DOHH2 (cell line): ENCODE data around the gene CDK3.

Experiments
- H3F3A ChIP-seq: fragments of 200-600 bp; sonication (generic), shearing (Covaris generic); 2 replicates; pipeline ENCODE4 v1.6.0; 2016; ENCODE audit warnings: antibody characterized with exemption, mild to moderate bottlenecking; ENCODE audit not compliant: control insufficient read depth, insufficient read depth
- H3K27ac ChIP-seq: fragments of 200-600 bp; sonication (generic); 2 replicates; pipeline ENCODE4 v1.5.1; 2014; ENCODE audit warnings: low read depth, mild to moderate bottlenecking, low read length, moderate library complexity
- H3K27me3 ChIP-seq: fragments of 200-600 bp; sonication (generic); 2 replicates; pipeline ENCODE4 v1.6.1; 2014; ENCODE audit warnings: mild to moderate bottlenecking, low read length, mixed read lengths; ENCODE audit not compliant: control insufficient read depth
- H3K36me3 ChIP-seq: fragments of 200-600 bp; sonication (generic); 2 replicates; pipeline ENCODE4 v1.6.1; 2014; ENCODE audit warnings: mild to moderate bottlenecking, low read length, moderate library complexity, mixed read lengths; ENCODE audit not compliant: control insufficient read depth
- H3K4me1 ChIP-seq: fragments of 200-600 bp; sonication (generic); 2 replicates; pipeline ENCODE4 v1.6.1; 2014; ENCODE audit warnings: mild to moderate bottlenecking, low read length, mixed read lengths; ENCODE audit not compliant: control insufficient read depth
- H3K4me2 ChIP-seq: fragments of 200-600 bp; sonication (generic); 2 replicates; pipeline ENCODE4 v1.6.0; 2014; ENCODE audit warnings: mild to moderate bottlenecking, low read length, moderate library complexity
- H3K4me3 ChIP-seq: fragments of 200-600 bp; sonication (generic); 2 replicates; pipeline ENCODE4 v1.5.1; 2014; ENCODE audit warnings: mild to moderate bottlenecking, low read length, mixed read lengths
- H3K79me2 ChIP-seq: fragments of 200-600 bp; sonication (generic); 2 replicates; pipeline ENCODE4 v1.6.1; 2014; ENCODE audit warnings: mild to moderate bottlenecking, low read length, mixed read lengths; ENCODE audit not compliant: control insufficient read depth
- H3K9me2 ChIP-seq: fragments of 200-600 bp; sonication (generic); replicated peaks from 2 replicates; pipeline ENCODE4 v1.6.1; 2014; ENCODE audit warnings: mild to moderate bottlenecking, low read length, mixed read lengths; ENCODE audit not compliant: control insufficient read depth
- H3K9me3 ChIP-seq: fragments of 200-600 bp; sonication (generic); 2 replicates; pipeline ENCODE4 v1.6.1; 2014; ENCODE audit warnings: antibody characterized with exemption, low read length, mixed read lengths; ENCODE audit not compliant: control insufficient read depth, insufficient read depth
- H4K20me1 ChIP-seq: fragments of 200-600 bp; sonication (generic); 2 replicates; pipeline ENCODE4 v1.6.0; 2014; ENCODE audit warnings: low read depth, mild to moderate bottlenecking, antibody characterized with exemption, low read length, moderate library complexity; ENCODE audit not compliant: control insufficient read depth, insufficient read depth
- EZH2phosphoT487 ChIP-seq: fragments of 200-600 bp; sonication (generic); IDR thresholded peaks from 2 replicates; pipeline ENCODE4 v1.6.1; 2017; ENCODE audit warnings: borderline replicate concordance, mild to moderate bottlenecking, antibody characterized with exemption, low read length, moderate library complexity, mixed read lengths
- TF ChIP-seq, protein P1 (sequence below): fragments of 200-600 bp; sonication (generic); IDR thresholded peaks from one replicate; pipeline ENCODE4 v1.5.1; 2014; ENCODE audit warnings: antibody characterized with exemption, mild to moderate bottlenecking, low read depth, low read length; ENCODE audit not compliant: poor library complexity, severe bottlenecking

CDK3 gene

DNA sequence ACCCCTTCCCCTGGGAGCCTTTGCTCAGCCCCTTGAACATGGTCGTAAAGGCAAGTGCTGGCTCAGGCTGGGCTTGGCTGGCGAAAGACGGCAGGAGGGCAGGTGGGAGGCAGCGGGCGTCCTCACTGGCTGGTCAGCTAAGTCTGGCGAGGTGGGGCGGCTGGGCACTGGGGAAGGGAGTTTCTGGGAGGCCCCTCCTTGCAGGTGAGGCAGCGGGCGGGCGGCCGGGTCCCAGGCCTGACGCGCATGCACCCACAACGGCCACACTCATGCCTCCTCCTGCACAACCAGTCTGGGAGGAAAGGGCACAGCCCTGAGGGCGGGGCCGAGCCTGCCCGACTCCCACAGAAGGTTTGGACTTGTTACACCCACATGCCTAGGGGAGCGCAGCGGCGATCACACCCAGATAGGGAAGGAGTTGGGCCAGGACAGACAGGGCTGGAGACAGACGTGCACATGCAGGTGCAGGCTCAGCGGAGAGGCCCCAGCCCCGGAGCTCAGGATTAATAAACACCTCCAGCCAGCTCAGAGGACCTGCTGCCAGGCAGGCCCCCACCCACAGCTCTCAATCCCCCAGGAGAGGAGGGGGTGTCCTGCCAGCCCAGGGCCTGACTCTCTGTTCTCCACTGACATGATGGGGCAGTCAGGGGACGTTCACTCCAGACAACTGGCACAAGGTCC lies 26.6 kb downstream of the CDK3 start, which contains the start of gene EVPL:
EVPL (minus strand) TSS at position 148 of the 681 bp plus-strand sequence; CDS start at position 40, 108 bp downstream.
- H3K4me1 ChIP-seq, result peaks cover 16% of the 10 kb centered on the region
- H3K27ac ChIP-seq, result no peak within 1 kb of the TSS
- H3K4me2 ChIP-seq, result no peak within 1 kb of the TSS
- H3K36me3 ChIP-seq, result no peaks in the 10 kb centered on the region
- H3K27me3 ChIP-seq, result no peaks in the 10 kb centered on the region
- no peaks in the 10 kb centered on the region for H3K9me3 ChIP-seq
- H3K9me2 ChIP-seq, result no peaks in the 10 kb centered on the region
- H4K20me1 ChIP-seq, result no peaks in the 10 kb centered on the region
- H3K4me3 ChIP-seq, result no peak within 1 kb of the TSS
- TF ChIP-seq, protein P1, sequence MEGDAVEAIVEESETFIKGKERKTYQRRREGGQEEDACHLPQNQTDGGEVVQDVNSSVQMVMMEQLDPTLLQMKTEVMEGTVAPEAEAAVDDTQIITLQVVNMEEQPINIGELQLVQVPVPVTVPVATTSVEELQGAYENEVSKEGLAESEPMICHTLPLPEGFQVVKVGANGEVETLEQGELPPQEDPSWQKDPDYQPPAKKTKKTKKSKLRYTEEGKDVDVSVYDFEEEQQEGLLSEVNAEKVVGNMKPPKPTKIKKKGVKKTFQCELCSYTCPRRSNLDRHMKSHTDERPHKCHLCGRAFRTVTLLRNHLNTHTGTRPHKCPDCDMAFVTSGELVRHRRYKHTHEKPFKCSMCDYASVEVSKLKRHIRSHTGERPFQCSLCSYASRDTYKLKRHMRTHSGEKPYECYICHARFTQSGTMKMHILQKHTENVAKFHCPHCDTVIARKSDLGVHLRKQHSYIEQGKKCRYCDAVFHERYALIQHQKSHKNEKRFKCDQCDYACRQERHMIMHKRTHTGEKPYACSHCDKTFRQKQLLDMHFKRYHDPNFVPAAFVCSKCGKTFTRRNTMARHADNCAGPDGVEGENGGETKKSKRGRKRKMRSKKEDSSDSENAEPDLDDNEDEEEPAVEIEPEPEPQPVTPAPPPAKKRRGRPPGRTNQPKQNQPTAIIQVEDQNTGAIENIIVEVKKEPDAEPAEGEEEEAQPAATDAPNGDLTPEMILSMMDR, result no peak
- no peaks in the 10 kb centered on the region for H3F3A ChIP-seq
- no peaks in the 10 kb centered on the region for H3K79me2 ChIP-seq

DNA sequence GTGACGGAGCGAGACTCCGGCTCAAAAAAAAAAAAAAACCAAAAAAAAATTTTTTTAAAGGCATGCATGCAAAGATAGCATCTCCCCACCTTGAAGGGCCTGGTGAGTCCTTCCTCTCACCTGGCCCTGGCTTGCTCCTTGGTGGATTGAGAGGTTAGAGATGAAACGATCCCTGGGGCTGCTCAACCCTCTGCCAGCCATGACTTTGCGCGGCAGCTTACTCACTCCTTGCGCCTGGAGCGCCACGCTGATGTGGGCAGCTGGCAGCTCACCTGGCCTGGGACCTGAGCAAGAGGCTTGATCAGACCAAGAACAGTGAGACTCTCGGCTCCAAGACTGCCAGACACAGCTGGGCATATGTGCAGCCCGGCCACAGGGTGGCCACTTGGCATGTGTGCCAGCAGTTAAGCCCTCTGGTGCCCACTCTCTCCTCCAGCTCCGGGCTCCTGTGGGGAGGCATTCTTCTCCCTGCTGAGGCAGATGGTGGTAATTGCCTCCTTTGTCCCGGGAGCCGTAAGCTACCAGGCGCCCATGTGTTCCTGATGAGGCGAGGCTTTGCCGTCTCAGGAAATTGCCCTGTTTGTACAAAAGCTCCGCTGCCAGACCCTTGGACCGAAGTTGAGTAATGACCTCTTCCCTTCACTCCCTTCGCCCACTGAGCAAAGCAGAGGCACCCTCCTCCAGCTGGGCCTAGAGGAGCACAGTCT lies 31.6 kb downstream of the CDK3 start:
- Histone ChIP-seq H3K36me3 (no peaks in the 10 kb centered on the region), H3K27me3 (no peaks in the 10 kb centered on the region), H3K9me2 (no peaks in the 10 kb centered on the region), H3F3A (no peaks in the 10 kb centered on the region), H3K27ac (no peak overlapping the region), H4K20me1 (no peaks in the 10 kb centered on the region), H3K4me1 (peaks cover 16% of the 10 kb centered on the region), H3K9me3 (no peaks in the 10 kb centered on the region), H3K4me3 (no peak overlapping the region), H3K79me2 (no peaks in the 10 kb centered on the region), H3K4me2 (no peak overlapping the region)
- TF ChIP-seq EZH2phosphoT487, result no peak
- TF ChIP-seq, protein P1, result no peak

DNA sequence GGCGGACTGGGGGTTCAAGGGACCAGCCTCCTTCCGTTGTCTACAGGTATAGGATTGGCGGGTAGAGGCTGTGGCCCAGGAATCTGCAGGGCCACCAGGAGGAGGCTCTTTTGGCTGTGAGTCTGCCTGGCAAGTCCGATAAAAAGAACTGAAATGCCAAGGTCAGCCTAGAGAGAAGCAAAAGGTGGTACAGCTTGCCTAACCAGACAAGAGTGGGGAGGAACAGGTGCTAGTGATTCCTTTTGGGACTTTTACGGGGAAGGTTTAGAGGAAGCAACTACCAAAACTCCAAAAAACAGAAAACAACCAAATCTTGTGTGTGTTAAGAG lies 32.1 kb downstream of the CDK3 start:
- H3K4me3 ChIP-seq, result no peak overlapping the region
- no peaks in the 10 kb centered on the region for H3K9me2 ChIP-seq
- H3K27ac ChIP-seq, result no peak overlapping the region
- peaks cover 16% of the 10 kb centered on the region for H3K4me1 ChIP-seq
- no peaks in the 10 kb centered on the region for H3F3A ChIP-seq
- no peaks in the 10 kb centered on the region for H3K9me3 ChIP-seq
- H3K27me3 ChIP-seq, result no peaks in the 10 kb centered on the region
- H4K20me1 ChIP-seq, result no peaks in the 10 kb centered on the region
- no peaks in the 10 kb centered on the region for H3K36me3 ChIP-seq
- no peaks in the 10 kb centered on the region for H3K79me2 ChIP-seq
- TF ChIP-seq EZH2phosphoT487, result no peak
- TF ChIP-seq, protein P1, result no peak
- no peak overlapping the region for H3K4me2 ChIP-seq
